Measurements from ENCODE around the gene OSER1.

DNA sequence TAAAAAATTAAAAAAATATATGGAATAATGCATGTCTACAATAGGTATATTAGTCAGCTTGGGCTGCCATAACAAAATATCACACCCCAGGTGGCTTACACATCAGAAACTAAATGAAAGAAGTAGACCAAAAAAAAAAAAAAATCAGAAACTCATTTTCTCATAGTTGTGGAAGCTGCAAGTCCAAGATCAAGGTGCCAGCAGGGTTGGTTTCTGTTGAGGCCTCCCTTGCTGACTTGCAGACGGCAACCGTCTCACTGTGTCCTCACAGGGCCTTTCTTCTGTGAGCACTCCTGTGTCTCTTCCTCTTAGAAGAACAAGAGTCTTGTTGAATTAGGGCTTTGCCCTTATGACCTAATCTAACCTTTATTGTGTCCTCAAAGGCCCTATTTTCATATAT is 25.1 kb upstream of the OSER1 start:
- TF ChIP-seq, protein P1, sequence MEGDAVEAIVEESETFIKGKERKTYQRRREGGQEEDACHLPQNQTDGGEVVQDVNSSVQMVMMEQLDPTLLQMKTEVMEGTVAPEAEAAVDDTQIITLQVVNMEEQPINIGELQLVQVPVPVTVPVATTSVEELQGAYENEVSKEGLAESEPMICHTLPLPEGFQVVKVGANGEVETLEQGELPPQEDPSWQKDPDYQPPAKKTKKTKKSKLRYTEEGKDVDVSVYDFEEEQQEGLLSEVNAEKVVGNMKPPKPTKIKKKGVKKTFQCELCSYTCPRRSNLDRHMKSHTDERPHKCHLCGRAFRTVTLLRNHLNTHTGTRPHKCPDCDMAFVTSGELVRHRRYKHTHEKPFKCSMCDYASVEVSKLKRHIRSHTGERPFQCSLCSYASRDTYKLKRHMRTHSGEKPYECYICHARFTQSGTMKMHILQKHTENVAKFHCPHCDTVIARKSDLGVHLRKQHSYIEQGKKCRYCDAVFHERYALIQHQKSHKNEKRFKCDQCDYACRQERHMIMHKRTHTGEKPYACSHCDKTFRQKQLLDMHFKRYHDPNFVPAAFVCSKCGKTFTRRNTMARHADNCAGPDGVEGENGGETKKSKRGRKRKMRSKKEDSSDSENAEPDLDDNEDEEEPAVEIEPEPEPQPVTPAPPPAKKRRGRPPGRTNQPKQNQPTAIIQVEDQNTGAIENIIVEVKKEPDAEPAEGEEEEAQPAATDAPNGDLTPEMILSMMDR (IDR thresholded peaks at IDR 0.05; ENCODE audit: borderline replicate concordance, extremely low read depth, low read length, poor library complexity, severe bottlenecking): no peak
- TF ChIP-seq EZH2 (IDR thresholded peaks at IDR 0.05; ENCODE audit: borderline replicate concordance, low read depth, low read length, severe bottlenecking): no peak
